ENCODE data around the gene NUDT3.

GRCh38 chr6:34239500-34239825 is 153.0 kb downstream of the NUDT3 start:
- no peak for TF ChIP-seq CTCF (IDR thresholded peaks at IDR 0.05)
- no peak for TF ChIP-seq POLR2A (IDR thresholded peaks at IDR 0.05)
- no peak for TF ChIP-seq POLR2AphosphoS5 (IDR thresholded peaks at IDR 0.05)

Measured in breast epithelium (tissue), 3 donors.